ENCODE results near the gene GRM8.

- TF ChIP-seq, protein P1, sequence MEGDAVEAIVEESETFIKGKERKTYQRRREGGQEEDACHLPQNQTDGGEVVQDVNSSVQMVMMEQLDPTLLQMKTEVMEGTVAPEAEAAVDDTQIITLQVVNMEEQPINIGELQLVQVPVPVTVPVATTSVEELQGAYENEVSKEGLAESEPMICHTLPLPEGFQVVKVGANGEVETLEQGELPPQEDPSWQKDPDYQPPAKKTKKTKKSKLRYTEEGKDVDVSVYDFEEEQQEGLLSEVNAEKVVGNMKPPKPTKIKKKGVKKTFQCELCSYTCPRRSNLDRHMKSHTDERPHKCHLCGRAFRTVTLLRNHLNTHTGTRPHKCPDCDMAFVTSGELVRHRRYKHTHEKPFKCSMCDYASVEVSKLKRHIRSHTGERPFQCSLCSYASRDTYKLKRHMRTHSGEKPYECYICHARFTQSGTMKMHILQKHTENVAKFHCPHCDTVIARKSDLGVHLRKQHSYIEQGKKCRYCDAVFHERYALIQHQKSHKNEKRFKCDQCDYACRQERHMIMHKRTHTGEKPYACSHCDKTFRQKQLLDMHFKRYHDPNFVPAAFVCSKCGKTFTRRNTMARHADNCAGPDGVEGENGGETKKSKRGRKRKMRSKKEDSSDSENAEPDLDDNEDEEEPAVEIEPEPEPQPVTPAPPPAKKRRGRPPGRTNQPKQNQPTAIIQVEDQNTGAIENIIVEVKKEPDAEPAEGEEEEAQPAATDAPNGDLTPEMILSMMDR (IDR thresholded peaks at IDR 0.05; ENCODE audit: low read depth, low read length, poor library complexity, severe bottlenecking), result no peak
- no peak for TF ChIP-seq EZH2phosphoT487 (IDR thresholded peaks at IDR 0.05; ENCODE audit: borderline replicate concordance, low read length)
These were observed 213.2 kb downstream of the GRM8 start for GRCh38 chr7:127039541-127039940.
